Germinal center (tissue), 1 donor: ENCODE results near the gene CEP152.
"Not testable (repeated sequence)": the region's sequence is repeated elsewhere in the genome, so short reads cannot be mapped to it uniquely, and the experiment has no call there.

Source experiments
- DNase-seq: peaks from one replicate; pipeline ENCODE4 v3.0.0; 2012; ENCODE audit warnings: mixed read lengths, low spot score

The CEP152 gene, protein sequence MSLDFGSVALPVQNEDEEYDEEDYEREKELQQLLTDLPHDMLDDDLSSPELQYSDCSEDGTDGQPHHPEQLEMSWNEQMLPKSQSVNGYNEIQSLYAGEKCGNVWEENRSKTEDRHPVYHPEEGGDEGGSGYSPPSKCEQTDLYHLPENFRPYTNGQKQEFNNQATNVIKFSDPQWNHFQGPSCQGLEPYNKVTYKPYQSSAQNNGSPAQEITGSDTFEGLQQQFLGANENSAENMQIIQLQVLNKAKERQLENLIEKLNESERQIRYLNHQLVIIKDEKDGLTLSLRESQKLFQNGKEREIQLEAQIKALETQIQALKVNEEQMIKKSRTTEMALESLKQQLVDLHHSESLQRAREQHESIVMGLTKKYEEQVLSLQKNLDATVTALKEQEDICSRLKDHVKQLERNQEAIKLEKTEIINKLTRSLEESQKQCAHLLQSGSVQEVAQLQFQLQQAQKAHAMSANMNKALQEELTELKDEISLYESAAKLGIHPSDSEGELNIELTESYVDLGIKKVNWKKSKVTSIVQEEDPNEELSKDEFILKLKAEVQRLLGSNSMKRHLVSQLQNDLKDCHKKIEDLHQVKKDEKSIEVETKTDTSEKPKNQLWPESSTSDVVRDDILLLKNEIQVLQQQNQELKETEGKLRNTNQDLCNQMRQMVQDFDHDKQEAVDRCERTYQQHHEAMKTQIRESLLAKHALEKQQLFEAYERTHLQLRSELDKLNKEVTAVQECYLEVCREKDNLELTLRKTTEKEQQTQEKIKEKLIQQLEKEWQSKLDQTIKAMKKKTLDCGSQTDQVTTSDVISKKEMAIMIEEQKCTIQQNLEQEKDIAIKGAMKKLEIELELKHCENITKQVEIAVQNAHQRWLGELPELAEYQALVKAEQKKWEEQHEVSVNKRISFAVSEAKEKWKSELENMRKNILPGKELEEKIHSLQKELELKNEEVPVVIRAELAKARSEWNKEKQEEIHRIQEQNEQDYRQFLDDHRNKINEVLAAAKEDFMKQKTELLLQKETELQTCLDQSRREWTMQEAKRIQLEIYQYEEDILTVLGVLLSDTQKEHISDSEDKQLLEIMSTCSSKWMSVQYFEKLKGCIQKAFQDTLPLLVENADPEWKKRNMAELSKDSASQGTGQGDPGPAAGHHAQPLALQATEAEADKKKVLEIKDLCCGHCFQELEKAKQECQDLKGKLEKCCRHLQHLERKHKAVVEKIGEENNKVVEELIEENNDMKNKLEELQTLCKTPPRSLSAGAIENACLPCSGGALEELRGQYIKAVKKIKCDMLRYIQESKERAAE (N-terminal part only)

DNA sequence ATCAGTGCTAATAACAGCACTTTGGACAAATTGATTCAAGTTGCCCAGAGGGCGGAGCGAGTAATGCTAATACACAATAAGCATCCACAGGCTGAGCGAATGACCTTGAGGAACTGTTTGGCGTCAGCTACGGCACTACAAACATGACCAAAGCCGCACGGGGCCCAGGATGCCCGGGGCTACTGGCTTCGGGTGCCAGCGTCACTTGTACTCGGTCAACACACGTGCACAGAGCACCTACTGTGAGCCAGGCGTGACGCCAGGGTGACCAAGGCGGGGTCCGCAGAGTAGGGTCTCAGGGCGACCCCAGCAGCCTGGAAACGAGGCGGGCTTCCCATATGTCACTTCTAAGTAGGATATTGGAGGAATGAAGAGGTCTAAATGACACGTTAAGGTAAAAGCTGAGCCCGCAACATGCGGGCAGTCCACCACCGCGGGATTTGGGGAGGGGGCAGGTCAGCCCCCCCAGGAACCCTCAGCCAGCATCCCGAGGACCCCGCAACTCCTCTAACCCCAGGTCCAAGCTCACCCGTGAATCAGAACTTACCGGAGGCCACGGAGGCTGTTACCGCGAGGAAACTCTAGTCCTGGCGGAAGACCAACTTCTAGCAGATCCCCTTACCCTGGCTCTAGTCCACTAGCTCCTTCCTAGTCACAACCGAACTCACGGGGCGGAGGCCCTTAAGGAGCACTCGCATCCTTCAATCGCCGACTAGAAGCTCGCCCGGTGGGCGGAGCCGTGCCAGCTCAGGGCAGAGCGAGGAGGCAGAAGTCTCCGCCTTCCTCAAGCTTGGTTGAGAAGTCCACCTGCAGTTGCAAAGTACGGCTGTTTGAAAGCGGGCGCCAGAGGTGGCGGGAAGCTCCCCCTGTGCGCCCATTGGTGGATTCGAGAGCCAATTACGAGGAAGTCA lies at the start of gene CEP152:
CEP152 (minus strand) TSS at position 656 of the 911 bp plus-strand sequence. CDS start 5,420 bp downstream, outside the sequence.
- peak; percentile 93 for DNase-seq

- DNase-seq, result no peak
Measured at GRCh38 chr15:48859426-48859825, 48.6 kb upstream of the CEP152 start.

DNA sequence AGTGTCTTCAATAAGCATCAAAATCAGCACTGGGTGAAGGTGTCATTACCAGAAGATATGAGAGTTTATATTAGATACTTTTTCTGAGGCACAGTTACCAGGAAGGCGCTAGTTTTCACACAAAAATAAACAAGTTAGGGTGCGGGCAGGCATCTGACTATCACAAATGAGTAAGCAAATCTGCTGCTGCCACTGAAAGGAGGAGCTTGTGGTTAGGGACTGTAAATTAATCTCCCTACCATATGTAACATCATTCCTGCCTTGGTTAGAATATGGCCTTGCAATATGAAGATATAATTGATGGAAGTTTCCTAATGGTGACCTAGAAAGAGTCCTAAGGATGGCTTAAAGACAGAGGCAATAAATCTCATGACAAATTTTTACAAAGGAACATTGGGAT lies 47.5 kb upstream of the CEP152 start:
- no peak for DNase-seq

DNA sequence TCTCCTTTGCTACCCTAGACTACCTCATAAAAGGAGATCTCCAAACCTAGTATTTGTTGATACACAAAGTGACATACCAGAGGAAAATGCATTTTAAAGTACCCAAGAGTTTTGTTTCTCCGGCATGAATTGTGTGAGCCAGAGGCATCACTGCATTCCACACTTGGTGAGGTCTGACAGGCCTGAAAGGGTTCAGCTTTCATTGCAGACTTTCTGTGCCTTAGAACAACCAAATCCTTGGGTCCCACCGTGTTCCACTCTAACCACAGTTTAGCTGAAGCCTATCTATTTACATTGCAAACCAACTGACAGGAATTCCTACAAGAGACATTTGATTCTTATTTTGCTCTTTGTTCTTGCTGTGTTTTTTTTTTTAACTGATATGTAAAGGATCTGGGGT lies 46.1 kb upstream of the CEP152 start:
- DNase-seq, result no peak

- DNase-seq, result no peak
Measured at GRCh38 chr15:48855501-48856440, 44.9 kb upstream of the CEP152 start.

- not testable (repeated sequence) for DNase-seq
Measured at GRCh38 chr15:48854434-48854833, 43.6 kb upstream of the CEP152 start.

- no peak for DNase-seq
Measured at GRCh38 chr15:48851956-48852355, 41.1 kb upstream of the CEP152 start.

GRCh38 chr15:48850648-48851047 lies 39.8 kb upstream of the CEP152 start:
- no peak for DNase-seq

DNA sequence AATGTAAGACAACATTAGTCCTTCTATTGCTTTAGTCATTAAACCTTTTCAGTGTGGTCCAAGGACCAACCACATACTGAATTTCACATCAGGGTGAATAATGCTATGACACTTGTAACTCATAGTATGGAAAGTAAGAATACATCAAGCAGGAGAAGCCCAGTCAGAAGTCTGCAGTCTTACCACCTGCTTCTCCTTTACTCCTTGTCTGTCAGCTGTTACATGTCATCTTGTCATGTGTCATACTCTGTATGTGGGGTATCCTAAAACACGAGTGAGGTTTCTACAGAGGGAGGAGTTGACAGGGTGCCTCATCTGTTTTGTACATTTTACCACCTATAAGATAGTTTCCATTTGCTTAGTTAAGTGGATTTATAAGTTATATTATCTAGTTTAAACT lies 34.3 kb upstream of the CEP152 start:
- no peak for DNase-seq

- no peak for DNase-seq
Measured at GRCh38 chr15:48842501-48842900, 31.6 kb upstream of the CEP152 start.

DNA sequence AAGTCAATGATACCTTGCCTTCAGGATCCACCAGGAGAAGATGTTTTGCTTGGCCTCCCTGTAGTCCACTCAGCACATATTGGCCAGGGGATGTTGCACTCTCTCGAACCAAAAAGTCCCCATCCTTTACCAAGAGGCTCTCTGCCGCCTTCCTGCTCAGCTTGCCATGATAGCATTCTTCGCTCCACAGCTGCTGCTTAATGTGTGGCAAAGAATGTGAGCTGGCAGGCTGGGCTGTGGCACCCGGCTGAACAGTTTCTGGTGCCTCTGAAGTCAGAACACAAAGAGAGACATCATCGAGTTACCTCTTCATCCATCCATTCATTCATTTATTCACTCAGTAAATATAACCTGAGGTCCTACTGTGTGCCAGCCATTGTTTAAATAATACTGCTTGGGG lies 23.9 kb upstream of the CEP152 start:
- no peak for DNase-seq

DNA sequence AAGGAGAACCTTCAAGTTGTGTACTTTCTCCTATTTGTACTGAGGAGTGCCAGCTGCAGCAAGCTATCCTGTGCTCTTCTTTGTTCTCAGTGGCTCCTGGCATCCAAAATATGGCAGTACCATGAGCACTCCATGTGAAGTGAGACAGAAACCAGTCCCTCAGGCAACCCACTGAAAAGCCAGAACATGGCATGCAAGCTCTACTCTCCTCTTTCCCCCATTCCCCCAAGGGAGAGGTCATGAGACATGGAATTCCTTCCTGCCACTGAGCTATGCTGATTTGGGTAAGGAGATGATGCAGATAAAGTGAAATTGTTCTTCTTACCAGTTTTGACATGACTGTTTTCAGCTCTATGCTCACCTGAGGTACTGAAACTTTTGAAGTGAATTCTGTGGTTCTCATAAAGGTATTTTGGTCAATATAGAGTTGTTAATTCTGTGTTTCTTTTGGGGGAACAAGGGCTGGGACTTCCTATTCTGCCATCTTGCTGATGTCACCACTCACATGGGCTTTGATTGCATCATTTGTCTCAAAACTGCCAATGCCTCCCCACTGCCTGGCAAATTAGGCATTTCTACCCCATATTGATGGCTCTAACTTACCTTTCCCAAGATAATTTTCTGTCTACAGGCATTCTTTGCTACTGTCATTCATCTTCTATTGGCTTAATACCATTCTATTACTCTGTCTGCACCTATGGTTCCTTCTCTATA lies 22.8 kb upstream of the CEP152 start:
- DNase-seq, result no peak

GRCh38 chr15:48832648-48833047 lies 21.8 kb upstream of the CEP152 start:
- DNase-seq, result no peak

DNA sequence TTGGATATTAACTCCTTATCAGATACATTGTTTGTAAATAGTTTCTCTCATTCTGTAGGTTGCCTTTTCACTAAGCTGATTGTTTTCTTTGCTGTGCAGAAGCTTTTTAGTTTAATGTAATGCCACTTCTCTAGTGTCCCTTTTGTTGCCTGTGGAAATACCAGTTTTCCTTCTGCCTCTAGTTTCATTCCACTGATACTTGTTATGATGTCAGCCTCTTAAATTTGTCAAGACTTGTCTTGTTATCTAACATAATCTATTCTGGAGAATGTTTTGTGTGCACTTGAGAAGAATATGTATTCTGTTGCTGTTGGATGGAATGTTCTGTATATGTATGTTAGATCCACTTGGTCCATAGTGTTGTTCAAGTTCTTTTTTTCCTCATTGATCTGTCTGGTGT lies 18.0 kb upstream of the CEP152 start:
- no peak for DNase-seq

DNA sequence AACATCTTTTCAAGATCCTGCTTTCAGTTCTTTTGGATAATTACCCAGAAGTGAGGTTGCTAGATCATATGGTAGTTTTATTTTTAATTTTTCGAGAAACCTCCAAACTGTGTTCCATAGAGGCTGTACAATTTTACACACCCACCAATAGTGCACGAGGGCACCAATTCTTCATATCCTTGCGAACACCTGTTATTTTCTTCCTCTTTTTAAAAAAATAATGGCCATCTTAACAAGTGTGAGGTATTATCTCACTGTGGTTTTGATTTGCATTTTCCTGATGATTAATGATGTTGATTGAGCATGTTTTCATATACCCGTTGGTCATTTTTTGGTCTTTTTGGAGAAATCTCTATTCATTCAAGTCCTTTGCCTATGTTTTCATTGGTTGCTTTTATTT lies 17.6 kb upstream of the CEP152 start:
- DNase-seq, result no peak

DNA sequence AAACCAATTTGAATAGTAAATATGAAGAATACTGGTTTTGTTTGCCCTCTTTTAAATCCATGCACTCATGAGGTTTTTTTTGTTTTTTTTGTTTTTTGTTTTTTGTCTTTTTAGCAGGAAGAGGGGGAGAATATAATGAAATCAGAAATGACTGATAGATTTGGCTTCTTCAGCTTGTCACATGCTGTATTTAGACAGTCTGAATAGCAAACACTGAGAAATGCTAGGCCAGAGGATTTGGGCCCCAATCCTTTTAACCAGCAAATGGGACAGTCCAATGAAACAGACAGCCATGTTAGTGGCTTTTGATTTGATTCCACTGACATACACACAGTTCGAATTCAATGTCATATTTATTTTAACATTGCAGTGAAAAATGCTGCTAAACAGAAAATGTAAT lies 14.2 kb upstream of the CEP152 start:
- DNase-seq, result no peak

- DNase-seq, result no peak
Measured at GRCh38 chr15:48823706-48824105, 12.8 kb upstream of the CEP152 start.

DNA sequence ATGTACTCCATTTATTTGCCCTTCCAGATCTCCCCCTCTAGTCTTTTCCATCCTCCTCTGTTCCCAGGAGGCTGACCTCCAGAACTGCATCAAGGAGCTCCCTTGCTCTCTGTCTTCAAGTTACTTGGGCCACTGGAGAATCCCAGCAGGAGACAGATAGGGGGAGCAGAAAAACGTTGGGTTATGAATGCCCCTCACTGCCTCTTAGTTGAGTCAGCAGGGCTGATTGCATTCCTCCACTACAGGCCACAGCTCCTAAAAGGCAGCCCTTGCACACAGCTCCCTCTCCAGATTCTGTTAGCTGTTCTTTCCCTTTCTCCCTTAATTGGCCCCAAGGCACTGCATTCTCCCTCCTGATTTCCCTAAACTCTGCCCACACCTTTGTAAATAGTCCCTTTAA lies 12.4 kb upstream of the CEP152 start:
- no peak for DNase-seq

DNA sequence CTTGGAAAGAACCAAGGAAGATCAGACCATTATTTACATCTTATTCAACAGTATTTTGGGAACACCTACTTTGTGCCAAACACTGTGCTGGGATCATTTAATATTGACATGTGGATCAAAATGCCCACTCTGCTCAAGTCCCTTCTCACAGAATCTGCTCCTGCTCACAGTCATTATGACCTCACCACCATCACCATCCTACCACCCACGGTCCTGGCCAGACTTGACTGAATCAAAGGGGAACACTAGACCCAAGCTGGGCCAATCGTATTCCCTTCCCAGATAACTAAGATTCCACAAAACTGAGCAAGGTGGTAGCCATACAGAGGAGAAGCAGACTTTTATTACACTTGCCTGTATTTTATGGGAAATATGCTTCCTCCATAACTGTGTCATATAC lies 3.4 kb upstream of the CEP152 start:
- DNase-seq, result no peak
